CD4-positive, alpha-beta T cell (primary cell): ENCODE measurements around the gene C12orf50. TPM values are rescaled to one million over a fixed set of nuclear protein-coding genes. Genes with fewer than 3 reads are reported as not detected.
A peak's percentile ranks its signal among the peaks of the same experiment; 100 is the strongest.
"Not testable (repeated sequence)": the region's sequence is repeated elsewhere in the genome, so short reads cannot be mapped to it uniquely, and the experiment has no call there.

ENCODE experiments used
- ATAC-seq: fragments of 200-7000 bp; cut with Tn5 transposase; one replicate; pipeline ENCODE4 v1.10.0; 2022; ENCODE audit warnings: mild to moderate bottlenecking; ENCODE audit not compliant: poor library complexity
- CTCF ChIA-PET: fragments of 350-600 bp; sonication (Branson Sonifier 250); formaldehyde crosslinking; loops from one replicate; lab custom pipeline; 2021; ENCODE audit warnings: antibody characterized with exemption, inconsistent platforms; lab: Charles Lee
- POLR2A ChIA-PET: fragments of 350-600 bp; sonication (Branson Sonifier 250); formaldehyde crosslinking; loops from one replicate; lab custom pipeline; 2021; ENCODE audit warnings: antibody characterized with exemption, inconsistent platforms; lab: Charles Lee
- DNase-seq, 14 experiments: peaks; one replicate each; pipeline ENCODE4 v3.0.0-alpha.2; 2013 to 2020; ENCODE audit warnings: mixed read lengths in 2 of 14
- H3K27ac ChIP-seq, 2 donors: one replicate each; pipeline versions ENCODE4 v1.5.1 to v1.7.0; 2013; ENCODE audit warnings: low read length in 2 of 2, low read depth in 1 of 2, mild to moderate bottlenecking in 1 of 2
- H3K27me3 ChIP-seq, 2 experiments: 1 replicate in 1 of 2; 2 replicates in 1 of 2; pipeline versions ENCODE4 v1.6.1 to v1.7.0; 2013; ENCODE audit warnings: low read length in 2 of 2, control low read depth in 1 of 2, mild to moderate bottlenecking in 1 of 2, moderate library complexity in 1 of 2; ENCODE audit not compliant: insufficient read depth in 2 of 2, control insufficient read depth in 1 of 2
- H3K36me3 ChIP-seq: one replicate; pipeline ENCODE4 v1.6.1; 2013; ENCODE audit warnings: low read length, control low read depth; ENCODE audit not compliant: insufficient read depth
- H3K4me1 ChIP-seq: one replicate; pipeline ENCODE4 v1.6.1; 2013; ENCODE audit warnings: low read length, control low read depth; ENCODE audit not compliant: insufficient read depth
- H3K4me3 ChIP-seq: one replicate; pipeline ENCODE4 v1.5.1; 2013; ENCODE audit warnings: mild to moderate bottlenecking, low read length, moderate library complexity
- H3K9me3 ChIP-seq, 2 experiments: 1 replicate in 1 of 2; 2 replicates in 1 of 2; pipeline versions ENCODE4 v1.6.1 to v1.7.0; 2013; ENCODE audit warnings: low read length in 2 of 2, mild to moderate bottlenecking in 2 of 2, control low read depth in 1 of 2, moderate library complexity in 1 of 2; ENCODE audit not compliant: control insufficient read depth in 1 of 2, insufficient read depth in 1 of 2
- H3K27ac Mint-ChIP-seq: one replicate; pipeline ENCODE4 v1.8.0; 2020; ENCODE audit warnings: mixed read lengths
- H3K27me3 Mint-ChIP-seq: one replicate; pipeline ENCODE4 v1.8.0; 2021; ENCODE audit warnings: mixed read lengths
- H3K36me3 Mint-ChIP-seq: one replicate; pipeline ENCODE4 v1.8.0; 2021; ENCODE audit warnings: low read depth, mixed read lengths
- H3K4me1 Mint-ChIP-seq: one replicate; pipeline ENCODE4 v1.8.0; 2021; ENCODE audit warnings: low read depth, mixed read lengths
- H3K4me3 Mint-ChIP-seq: one replicate; pipeline ENCODE4 v1.8.0; 2020; ENCODE audit warnings: mild to moderate bottlenecking, mixed read lengths
- H3K9me3 Mint-ChIP-seq: one replicate; pipeline ENCODE4 v1.8.0; 2020; ENCODE audit warnings: mixed read lengths
- CTCF ChIP-seq: fragments of 200-600 bp; IDR thresholded peaks from one replicate; pipeline ENCODE4 v1.8.0; 2022; ENCODE audit warnings: antibody characterized with exemption, mild to moderate bottlenecking
- intact Hi-C, 2 experiments: fragments of 100-400 bp; cut with DNase I in 1 of 2; cut with micrococcal nuclease in 1 of 2; formaldehyde crosslinking; loops; one replicate each; pipeline versions ENCODE4 v1.15.1 to v1.9.0; 2023 to 2025; cut with DNase I, micrococcal nuclease
- total RNA-seq, 174 experiments: library from RNA in 2 of 174; stranded (reverse) in 2 of 174; gene quantifications; one replicate each; pipeline ENCODE4 v1.2.3 and lab custom pipeline; 2021 to 2026

The C12orf50 gene
- total RNA-seq, 2 experiments from 2014 or later = 0.17 TPM; not detected in 1

GRCh38 chr12:88035271-88035906, 6.2 kb upstream of the C12orf50 start:
- H3K27ac ChIP-seq = peak overlapping the region; percentile 57 to 59
- H3K27me3 ChIP-seq = no peaks in the 10 kb centered on the region
- no peaks in the 10 kb centered on the region for H3K27me3 Mint-ChIP-seq
- no peaks in the 10 kb centered on the region for H3K36me3 ChIP-seq
- ChIA-PET POLR2A (interaction anchor here (0.6 to 2.1 kb wide), 4 partner anchors 9 to 107 kb away, joined by 3 to 16 read pairs (median 5); partner anchors contain the start of genes CEP290 and TMTC3), CTCF (interaction anchor here (1.2 kb wide), 1 partner anchor 13 kb away, joined by 3 read pairs; no protein-coding TSS in a partner anchor)
- H3K36me3 Mint-ChIP-seq = peaks cover 12% of the 10 kb centered on the region
- intact Hi-C loops = loop anchor here in 1 of 2 experiments (2.0 kb wide), 1 partner anchor 107 kb away; the partner anchor contains the start of genes CEP290 and TMTC3
- TF ChIP-seq CTCF = no peak
- H3K9me3 ChIP-seq = no peaks in the 10 kb centered on the region
- peaks cover 17% of the 10 kb centered on the region for H3K4me1 ChIP-seq
- no peaks in the 10 kb centered on the region for H3K9me3 Mint-ChIP-seq
- peak overlapping the region; percentile 91 for H3K27ac Mint-ChIP-seq
- H3K4me1 Mint-ChIP-seq = peaks cover 62% of the 10 kb centered on the region
- peak overlapping the region; percentile 73 for H3K4me3 ChIP-seq
- ATAC-seq (peak; percentile 96), DNase-seq (peak; percentile 70 to 92 (median 81))
- H3K4me3 Mint-ChIP-seq = peak overlapping the region; percentile 97

GRCh38 chr12:88031161-88031560, 2.0 kb upstream of the C12orf50 start:
- POLR2A ChIA-PET, H3K9me3 ChIP-seq, DNase-seq, H3K36me3 Mint-ChIP-seq, H3K27ac Mint-ChIP-seq, CTCF ChIA-PET, H3K27me3 Mint-ChIP-seq, H3K27ac ChIP-seq, H3K4me3 Mint-ChIP-seq, H3K36me3 ChIP-seq, H3K9me3 Mint-ChIP-seq, H3K27me3 ChIP-seq, H3K4me3 ChIP-seq, ATAC-seq: not testable (repeated sequence)
- H3K4me1 ChIP-seq = peaks cover 11% of the 10 kb centered on the region
- peaks cover 24% of the 10 kb centered on the region for H3K4me1 Mint-ChIP-seq
- intact Hi-C loops = loop anchor here in 1 of 2 experiments (5.0 kb wide), 1 partner anchor 1491 kb away; the partner anchor contains the start of gene GALNT4

GRCh38 chr12:88026196-88026595, 3.0 kb downstream of the C12orf50 start:
- Histone ChIP-seq H3K9me3 (no peaks in the 10 kb centered on the region), H3K27me3 (no peaks in the 10 kb centered on the region), H3K4me3 (no peak overlapping the region), H3K4me1 (no peaks in the 10 kb centered on the region), H3K27ac (no peak overlapping the region), H3K36me3 (no peaks in the 10 kb centered on the region)
- Mint-ChIP-seq H3K9me3 (no peaks in the 10 kb centered on the region), H3K27me3 (peaks cover 10% of the 10 kb centered on the region), H3K36me3 (no peaks in the 10 kb centered on the region), H3K4me1 (no peaks in the 10 kb centered on the region), H3K4me3 (no peak overlapping the region), H3K27ac (no peak overlapping the region)
- TF ChIP-seq CTCF = no peak
- DNase-seq = no peak
- ATAC-seq = no peak
- ChIA-PET POLR2A (interaction anchor here (1.4 kb wide), 1 partner anchor 9 kb away, joined by 3 read pairs; a partner anchor contains a TSS), CTCF (no interaction called here)
- intact Hi-C loops = no loop called here
